ENCODE results near the gene UNC45A. TPM values are rescaled to one million over a fixed set of nuclear protein-coding genes. Genes with fewer than 3 reads are reported as not detected.

The UNC45A gene
- total and polyA plus RNA-seq, 9 donors, result 26.2 to 75.6 (median 53.2) TPM

- Histone ChIP-seq H3K9me3 (no peaks in the 10 kb centered on the region), H3K36me3 (no peaks in the 10 kb centered on the region), H3K27me3 (no peaks in the 10 kb centered on the region), H3K27ac (no peak overlapping the region), H3K4me1 (ENCODE audit: insufficient read depth) (no peaks in the 10 kb centered on the region), H3K4me3 (no peak overlapping the region)
- DNase-seq, result no peak
- TF ChIP-seq CTCF (IDR thresholded peaks at IDR 0.05), result no peak
- intact Hi-C loops (cut with DNase I), result no loop called here
- WGBS, 3 donors, result 81 to 84% (median 81%) methylated on average over 11 of the region's 11 CpGs
Measured at GRCh38 chr15:90986790-90987507, 51.9 kb downstream of the UNC45A start.

GRCh38 chr15:90987561-90988141 lies 52.6 kb downstream of the UNC45A start:
- Histone ChIP-seq H3K4me3 (no peak overlapping the region), H3K9me3 (no peaks in the 10 kb centered on the region), H3K4me1 (ENCODE audit: insufficient read depth) (no peaks in the 10 kb centered on the region), H3K36me3 (no peaks in the 10 kb centered on the region), H3K27ac (no peak overlapping the region), H3K27me3 (no peaks in the 10 kb centered on the region)
- TF ChIP-seq EP300 (IDR thresholded peaks at IDR 0.05), result no peak
- TF ChIP-seq POLR2A (IDR thresholded peaks at IDR 0.05), result no peak
- TF ChIP-seq CTCF (IDR thresholded peaks at IDR 0.05), result no peak
- 70 to 72% (median 72%) methylated on average over 7 of the region's 7 CpGs for WGBS, 3 donors
- intact Hi-C loops (cut with DNase I), result no loop called here
- no peak for DNase-seq

GRCh38 chr15:90988296-90988695 lies 53.2 kb downstream of the UNC45A start:
- no peak overlapping the region for H3K27ac ChIP-seq
- no peaks in the 10 kb centered on the region for H3K9me3 ChIP-seq
- H3K4me3 ChIP-seq, result no peak overlapping the region
- TF ChIP-seq POLR2A (IDR thresholded peaks at IDR 0.05) (no peak), CTCF (IDR thresholded peaks at IDR 0.05) (no peak), EP300 (IDR thresholded peaks at IDR 0.05) (no peak)
- H3K4me1 ChIP-seq (ENCODE audit: insufficient read depth), result no peaks in the 10 kb centered on the region
- WGBS, 3 donors, result 76 to 83% (median 82%) methylated on average over 6 of the region's 6 CpGs
- no peak for DNase-seq
- intact Hi-C loops (cut with DNase I), result no loop called here
- H3K36me3 ChIP-seq, result no peaks in the 10 kb centered on the region
- no peaks in the 10 kb centered on the region for H3K27me3 ChIP-seq

DNA sequence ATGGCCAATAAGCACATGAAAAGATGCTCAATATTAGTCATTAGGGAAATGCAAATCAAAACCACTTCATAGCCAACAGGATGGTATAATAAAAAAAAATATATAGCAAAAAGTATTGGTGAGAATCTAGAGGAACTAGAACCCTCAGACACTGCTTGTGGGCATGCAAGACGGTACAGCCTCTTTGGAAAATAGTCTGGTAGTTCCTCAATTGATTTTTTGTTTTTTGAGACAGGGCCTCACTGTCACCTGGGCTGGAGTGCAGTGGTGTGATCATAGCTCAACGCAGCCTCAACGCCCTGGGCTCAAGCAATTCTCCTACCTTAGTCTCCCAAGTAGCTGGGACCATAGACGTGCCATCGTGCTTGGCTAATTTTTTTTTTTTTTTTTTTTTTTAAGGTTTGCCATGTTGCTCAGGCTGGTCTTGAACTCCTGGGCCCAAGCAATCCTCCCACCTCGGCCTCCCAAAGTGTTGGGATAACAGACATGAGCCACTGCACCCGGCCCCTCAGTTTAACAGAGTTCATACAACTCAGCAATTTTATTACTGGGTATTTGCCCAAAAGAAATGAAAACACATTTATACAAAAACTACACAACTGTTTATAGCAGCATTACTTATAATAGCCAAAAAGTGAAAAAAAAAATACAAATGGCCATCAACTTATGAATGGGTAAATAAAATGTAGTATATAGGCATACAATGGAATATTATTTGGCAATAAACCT lies 54.1 kb downstream of the UNC45A start:
- H3K27me3 ChIP-seq, result no peaks in the 10 kb centered on the region
- H3K36me3 ChIP-seq, result no peaks in the 10 kb centered on the region
- no peak overlapping the region for H3K4me3 ChIP-seq
- TF ChIP-seq EP300 (IDR thresholded peaks at IDR 0.05) (no peak), POLR2A (IDR thresholded peaks at IDR 0.05) (no peak), CTCF (IDR thresholded peaks at IDR 0.05) (no peak)
- 81 to 95% (median 86%) methylated on average over 7 of the region's 7 CpGs for WGBS, 3 donors
- H3K27ac ChIP-seq, result no peak overlapping the region
- intact Hi-C loops (cut with DNase I), result no loop called here
- H3K9me3 ChIP-seq, result no peaks in the 10 kb centered on the region
- DNase-seq, result no peak
- H3K4me1 ChIP-seq (ENCODE audit: insufficient read depth), result no peaks in the 10 kb centered on the region

All from ovary (tissue), 9 donors.